Measurements from ENCODE around the gene PIP5K1B. TPM values are rescaled to one million over a fixed set of nuclear protein-coding genes. Genes with fewer than 3 reads are reported as not detected.

PIP5K1B gene
- total and polyA plus RNA-seq, 2 of the 13 experiments (the other 11 are each of a cell fraction or from before 2014, with no cell fraction given), result 15.8 to 17.5 TPM

- DNase-seq (ENCODE audit: low spot score) (no peak), FAIRE-seq (no peak), ATAC-seq (no peak)
- Histone ChIP-seq H3K4me3 (replicated peaks in 1 of 3; ENCODE audit: insufficient read depth in 1 of 3, low read depth in 2 of 3, low read length in 3 of 3) (no peak overlapping the region), H3K79me2 (ENCODE audit: insufficient read depth, low read length) (peaks cover 10% of the 10 kb centered on the region), H3K27ac (ENCODE audit: extremely low read length, insufficient read depth, low read length) (no peak overlapping the region), H2AFZ (ENCODE audit: low read length) (no peak overlapping the region), H3K9ac (ENCODE audit: insufficient read depth, low read depth, low read length) (no peak overlapping the region), H3K9me3 (ENCODE audit: low read length) (no peaks in the 10 kb centered on the region), H3K4me1 (ENCODE audit: insufficient read depth, low read length) (no peaks in the 10 kb centered on the region), H4K20me1 (ENCODE audit: insufficient read depth, low read length) (no peaks in the 10 kb centered on the region), H3K36me3 (replicated peaks in 1 of 2; ENCODE audit: control insufficient read depth in 1 of 2, insufficient read depth in 2 of 2, low read length in 2 of 2) (no peaks in the 10 kb centered on the region; a peak in 1 of 5 replicates), H3K4me2 (ENCODE audit: low read depth, low read length) (no peak overlapping the region), H3K27me3 (ENCODE audit: control insufficient read depth in 1 of 2, insufficient read depth in 2 of 2, low read length in 2 of 2) (no peaks in the 10 kb centered on the region)
- CTCF ChIA-PET (ENCODE audit: low intra/inter-chr PET ratio, low total read pairs), result no interaction called here
- no TSS peak for BruUV-seq (replicated peaks)
- 95% methylated on average over 4 of the region's 4 CpGs for WGBS (ENCODE audit: low lambda C conversion rate)
- POLR2A ChIA-PET, result no interaction called here
- in situ Hi-C loops (cut with HindIII; ENCODE audit: extremely low pct_ligation_motif_present, low pct_unique_long_range_greater_than_20kb), result no loop called here
- intact Hi-C loops (cut with micrococcal nuclease; ENCODE audit: unreplicated experiment), result no loop called here
- TF ChIP-seq IKZF1 (IDR thresholded peaks at IDR 0.05) (no peak), ZSCAN31 (CRISPR knock-in tag; IDR thresholded peaks at IDR 0.05; ENCODE audit: low read depth) (no peak), FOXK1 (CRISPR knock-in tag; IDR thresholded peaks at IDR 0.05; ENCODE audit: borderline replicate concordance, low read depth) (no peak), POGK (CRISPR knock-in tag; conservative IDR thresholded peaks at IDR 0.05) (no peak), ZNF407 (CRISPR knock-in tag; IDR thresholded peaks at IDR 0.05; ENCODE audit: not compliant biosample characterization) (no peak), TRIM24 (CRISPR knock-in tag; IDR thresholded peaks at IDR 0.05) (no peak), TMF1 (CRISPR knock-in tag; IDR thresholded peaks at IDR 0.05; ENCODE audit: low read depth) (no peak), THAP7 (CRISPR knock-in tag; IDR thresholded peaks at IDR 0.05) (no peak), ZNF264 (CRISPR knock-in tag; IDR thresholded peaks at IDR 0.05) (no peak), TCF7L2 (IDR thresholded peaks at IDR 0.05; ENCODE audit: low read depth, low read length) (no peak), KDM5A (IDR thresholded peaks at IDR 0.05; ENCODE audit: borderline replicate concordance, low read length) (no peak), ZNF737 (CRISPR knock-in tag; IDR thresholded peaks at IDR 0.05; ENCODE audit: borderline replicate concordance) (no peak), IRF2 (CRISPR knock-in tag; IDR thresholded peaks at IDR 0.05) (no peak), ZNF337 (CRISPR knock-in tag; IDR thresholded peaks at IDR 0.05; ENCODE audit: borderline replicate concordance, low read depth) (no peak), ZBTB8A (CRISPR knock-in tag; IDR thresholded peaks at IDR 0.05; ENCODE audit: borderline replicate concordance, low read depth) (no peak)
Observed at GRCh38 chr9:68794898-68795297, 89.9 kb downstream of the PIP5K1B start.
